ENCODE measurements around the gene PDE9A.

- TF ChIP-seq EP300 (IDR thresholded peaks at IDR 0.05): no peak
- no peak for TF ChIP-seq POLR2AphosphoS5 (IDR thresholded peaks at IDR 0.05)
These were observed 9.2 kb downstream of the PDE9A start for GRCh38 chr21:42662430-42663199.

All from esophagus muscularis mucosa (tissue), 3 donors.